A673 (cell line): ENCODE data around the gene TMEM212. TPM values are rescaled to one million over a fixed set of nuclear protein-coding genes. Genes with fewer than 3 reads are reported as not detected.

Source experiments
- BruUV-seq: library from RNA; stranded (reverse); fragments of 400-500 nt; replicated peaks from 2 replicates; lab custom pipeline; 2021; lab: Mats Ljungman, UMichigan
- CTCF ChIA-PET: fragments of 300-600 bp; sonication (Branson Sonifier 250); formaldehyde crosslinking; loops from one replicate; lab custom pipeline; 2022; ENCODE audit warnings: antibody characterized with exemption; lab: Charles Lee
- POLR2A ChIA-PET: fragments of 300-600 bp; sonication (Branson Sonifier 250); formaldehyde crosslinking; loops from one replicate; lab custom pipeline; 2022; ENCODE audit warnings: antibody characterized with exemption; ENCODE audit not compliant: low non-redundant PET; lab: Charles Lee
- DNase-seq: peaks from one replicate; pipeline ENCODE4 v3.0.0-alpha.2; 2015; ENCODE audit warnings: low spot score
- H3K27ac ChIP-seq: fragments of 200-600 bp; sonication (generic); 2 replicates; pipeline ENCODE4 v1.5.1; 2016; ENCODE audit warnings: mixed run types, low read depth, mild to moderate bottlenecking, mixed read lengths, antibody characterized with exemption, low read length; ENCODE audit not compliant: poor library complexity, severe bottlenecking
- H3K27me3 ChIP-seq: fragments of 200-600 bp; sonication (generic); replicated peaks from 2 replicates; pipeline ENCODE4 v1.6.1; 2017; ENCODE audit warnings: mixed run types, low read depth, mild to moderate bottlenecking, mixed read lengths, antibody characterized with exemption, low read length; ENCODE audit not compliant: insufficient read depth, poor library complexity
- H3K36me3 ChIP-seq: fragments of 200-600 bp; sonication (generic); 2 replicates; pipeline ENCODE4 v1.6.1; 2016; ENCODE audit warnings: mixed run types, mild to moderate bottlenecking, mixed read lengths, antibody characterized with exemption, low read length; ENCODE audit not compliant: insufficient read depth, poor library complexity, severe bottlenecking
- H3K4me1 ChIP-seq: fragments of 200-600 bp; sonication (generic); 2 replicates; pipeline ENCODE4 v1.6.1; 2017; ENCODE audit warnings: mixed run types, mild to moderate bottlenecking, mixed read lengths, antibody characterized with exemption, low read length; ENCODE audit not compliant: insufficient read depth, poor library complexity, severe bottlenecking
- H3K4me3 ChIP-seq: fragments of 200-600 bp; sonication (generic); 2 replicates; pipeline ENCODE4 v1.5.1; 2016; ENCODE audit warnings: low read depth, mixed run types, mild to moderate bottlenecking, mixed read lengths, low read length; ENCODE audit not compliant: poor library complexity, severe bottlenecking
- H3K9me3 ChIP-seq: fragments of 200-600 bp; sonication (generic); 2 replicates; pipeline ENCODE4 v1.6.1; 2016; ENCODE audit warnings: mixed run types, low read depth, mild to moderate bottlenecking, mixed read lengths, antibody characterized with exemption, low read length; ENCODE audit not compliant: poor library complexity, severe bottlenecking
- EZH2 ChIP-seq: fragments of 200-600 bp; sonication (generic); IDR thresholded peaks from 2 replicates; pipeline ENCODE4 v1.6.1; 2017; ENCODE audit warnings: borderline replicate concordance, low read depth, mild to moderate bottlenecking, mixed read lengths, antibody characterized with exemption, low read length; ENCODE audit not compliant: poor library complexity, severe bottlenecking
- intact Hi-C: fragments of 100-400 bp; cut with micrococcal nuclease; formaldehyde crosslinking; loops from one replicate; pipeline ENCODE4 v1.10.0; 2022; ENCODE audit not compliant: unreplicated experiment
- total RNA-seq: library from RNA; stranded (reverse); gene quantifications from 2 replicates; pipeline ENCODE4 v1.2.3, GENCODE V29; 2021
- TF ChIP-seq, protein P1 (sequence below): fragments of 300-800, 200-600 bp; sonication (generic); conservative IDR thresholded peaks from 2 replicates; pipeline ENCODE4 v1.5.1; 2017; ENCODE audit warnings: low read depth, mild to moderate bottlenecking, antibody characterized with exemption, low read length, moderate library complexity, mixed read lengths

Gene TMEM212
- total RNA-seq, 1 experiment from 2014 or later, result not detected

DNA sequence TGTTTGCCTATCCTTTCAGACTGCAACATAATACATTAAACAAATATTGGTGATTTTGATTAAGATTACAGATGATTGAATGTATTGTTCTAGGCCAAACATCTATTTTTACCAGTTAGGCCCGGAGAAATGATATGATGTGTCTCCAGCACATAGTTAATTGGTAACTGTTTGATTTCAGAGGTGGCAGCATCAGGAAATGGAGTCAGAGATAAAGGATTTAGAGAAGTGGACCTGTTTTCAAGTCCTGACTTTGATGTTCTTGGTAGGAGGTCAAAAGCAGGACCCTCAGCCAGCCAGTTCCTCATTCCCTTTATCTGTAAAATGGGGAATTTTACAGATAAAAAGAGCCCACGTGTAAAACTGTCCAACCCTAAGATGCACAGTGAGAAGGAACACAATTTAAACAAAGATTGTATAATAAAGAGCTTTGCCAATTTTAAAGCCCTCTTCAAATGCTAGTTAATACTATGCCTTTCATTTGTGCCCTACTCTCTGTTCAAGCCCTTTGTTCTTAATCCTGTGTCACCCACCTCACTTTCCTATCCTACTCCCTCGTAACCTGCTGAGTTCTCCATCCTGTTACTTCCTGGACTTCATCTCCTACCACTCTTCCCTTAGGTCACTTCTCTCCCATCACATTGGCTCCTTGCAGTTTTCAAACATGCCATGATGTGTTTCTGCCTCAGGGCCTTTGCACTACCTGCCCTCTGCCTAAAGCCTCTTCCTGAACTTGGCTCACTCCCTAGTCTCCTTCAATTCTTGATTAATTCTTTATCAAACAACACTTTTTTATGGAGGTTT lies 2.5 kb downstream of the TMEM212 start:
- ChIA-PET CTCF (no interaction called here), POLR2A (no interaction called here)
- intact Hi-C loops, result no loop called here

GRCh38 chr3:171846597-171846996 lies 3.4 kb downstream of the TMEM212 start:
- POLR2A ChIA-PET, result no interaction called here
- CTCF ChIA-PET, result no interaction called here
- H3K27ac ChIP-seq, result no peak overlapping the region
- DNase-seq, result no peak
- no peaks in the 10 kb centered on the region for H3K4me1 ChIP-seq
- TF ChIP-seq EZH2, result no peak
- TF ChIP-seq, protein P1, sequence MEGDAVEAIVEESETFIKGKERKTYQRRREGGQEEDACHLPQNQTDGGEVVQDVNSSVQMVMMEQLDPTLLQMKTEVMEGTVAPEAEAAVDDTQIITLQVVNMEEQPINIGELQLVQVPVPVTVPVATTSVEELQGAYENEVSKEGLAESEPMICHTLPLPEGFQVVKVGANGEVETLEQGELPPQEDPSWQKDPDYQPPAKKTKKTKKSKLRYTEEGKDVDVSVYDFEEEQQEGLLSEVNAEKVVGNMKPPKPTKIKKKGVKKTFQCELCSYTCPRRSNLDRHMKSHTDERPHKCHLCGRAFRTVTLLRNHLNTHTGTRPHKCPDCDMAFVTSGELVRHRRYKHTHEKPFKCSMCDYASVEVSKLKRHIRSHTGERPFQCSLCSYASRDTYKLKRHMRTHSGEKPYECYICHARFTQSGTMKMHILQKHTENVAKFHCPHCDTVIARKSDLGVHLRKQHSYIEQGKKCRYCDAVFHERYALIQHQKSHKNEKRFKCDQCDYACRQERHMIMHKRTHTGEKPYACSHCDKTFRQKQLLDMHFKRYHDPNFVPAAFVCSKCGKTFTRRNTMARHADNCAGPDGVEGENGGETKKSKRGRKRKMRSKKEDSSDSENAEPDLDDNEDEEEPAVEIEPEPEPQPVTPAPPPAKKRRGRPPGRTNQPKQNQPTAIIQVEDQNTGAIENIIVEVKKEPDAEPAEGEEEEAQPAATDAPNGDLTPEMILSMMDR, result no peak
- no peaks in the 10 kb centered on the region for H3K36me3 ChIP-seq
- no peaks in the 10 kb centered on the region for H3K27me3 ChIP-seq
- H3K9me3 ChIP-seq, result no peaks in the 10 kb centered on the region
- BruUV-seq, result no TSS peak
- H3K4me3 ChIP-seq, result no peak overlapping the region
- intact Hi-C loops, result no loop called here

More for the DNA sequence above, 2.5 kb downstream of the TMEM212 start:
- DNase-seq, result no peak
- no peaks in the 10 kb centered on the region for H3K27me3 ChIP-seq
- no peak overlapping the region for H3K4me3 ChIP-seq
- no peak overlapping the region for H3K27ac ChIP-seq
- no peaks in the 10 kb centered on the region for H3K9me3 ChIP-seq
- BruUV-seq, result no TSS peak
- no peaks in the 10 kb centered on the region for H3K36me3 ChIP-seq
- TF ChIP-seq EZH2, result no peak
- TF ChIP-seq, protein P1, result no peak
- H3K4me1 ChIP-seq, result no peaks in the 10 kb centered on the region

GRCh38 chr3:171847133-171847532 lies 4.0 kb downstream of the TMEM212 start:
- BruUV-seq, result no TSS peak

More at GRCh38 chr3:171847133-171847532, 4.0 kb downstream of the TMEM212 start:
- H3K36me3 ChIP-seq, result no peaks in the 10 kb centered on the region
- no peak overlapping the region for H3K4me3 ChIP-seq
- TF ChIP-seq, protein P1, result no peak
- TF ChIP-seq EZH2, result no peak
- ChIA-PET CTCF (no interaction called here), POLR2A (no interaction called here)
- H3K27me3 ChIP-seq, result no peaks in the 10 kb centered on the region
- no peak overlapping the region for H3K27ac ChIP-seq
- DNase-seq, result no peak
- H3K9me3 ChIP-seq, result no peaks in the 10 kb centered on the region
- no peaks in the 10 kb centered on the region for H3K4me1 ChIP-seq
- intact Hi-C loops, result no loop called here
